GM12872 (cell line): ENCODE results near the gene GPR146.

Experiments
- CTCF ChIP-seq: IDR thresholded peaks from 3 replicates; pipeline ENCODE4 v1.5.1; 2011; ENCODE audit warnings: low read depth, mild to moderate bottlenecking, low read length, moderate library complexity; ENCODE audit not compliant: insufficient read depth

Gene GPR146

GRCh38 chr7:1016577-1017531, 27.5 kb upstream of the GPR146 start:
- TF ChIP-seq CTCF = no peak

- no peak for TF ChIP-seq CTCF
Observed at GRCh38 chr7:1017586-1018333, 26.6 kb upstream of the GPR146 start.

- no peak for TF ChIP-seq CTCF
Observed at GRCh38 chr7:1018334-1018695, 26.0 kb upstream of the GPR146 start.

GRCh38 chr7:1019255-1019785, 25.0 kb upstream of the GPR146 start:
- TF ChIP-seq CTCF = no peak

GRCh38 chr7:1019789-1020610, 24.3 kb upstream of the GPR146 start:
- no peak for TF ChIP-seq CTCF

- peak; percentile 29; the same call in 1 of the 3 replicates for TF ChIP-seq CTCF
Observed at GRCh38 chr7:1020849-1021251, 23.5 kb upstream of the GPR146 start.
